ENCODE measurements around the gene EPHB3.

EPHB3 gene

DNA sequence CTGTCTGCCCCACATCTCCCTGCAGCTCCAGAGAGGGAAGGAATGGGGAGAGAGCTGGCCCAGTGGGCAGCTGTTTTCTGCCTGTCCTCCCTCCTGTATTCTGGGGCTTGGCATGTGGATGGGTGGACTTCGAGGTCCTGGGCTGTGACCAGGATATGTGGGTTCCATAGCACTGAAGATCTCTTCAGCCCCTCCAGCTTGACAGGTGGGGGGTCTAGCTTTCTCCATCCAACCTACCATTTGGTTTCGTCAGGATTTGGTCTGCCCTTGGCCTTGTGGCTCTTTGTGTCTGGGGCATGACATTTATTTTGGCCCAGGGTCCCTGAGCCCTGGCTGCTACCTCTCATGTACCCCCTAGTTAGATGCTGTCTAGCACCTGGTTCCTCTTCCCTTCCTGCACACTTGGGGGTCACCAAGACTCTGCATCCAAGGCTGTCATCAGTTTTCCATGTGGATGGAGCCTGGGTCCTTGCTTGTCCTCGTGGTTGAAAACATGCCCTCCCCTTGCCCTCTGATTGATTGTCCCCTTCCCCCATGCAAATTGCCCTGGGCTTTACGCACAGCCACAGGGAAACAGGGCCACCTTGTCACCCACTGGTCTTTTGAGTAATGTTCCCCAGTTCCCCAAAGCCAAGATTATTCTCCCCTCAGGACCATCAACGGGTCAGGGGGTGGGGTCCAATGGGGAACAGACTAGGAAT is 3.2 kb downstream of the EPHB3 start:
- DNase-seq, result no peak

DNA sequence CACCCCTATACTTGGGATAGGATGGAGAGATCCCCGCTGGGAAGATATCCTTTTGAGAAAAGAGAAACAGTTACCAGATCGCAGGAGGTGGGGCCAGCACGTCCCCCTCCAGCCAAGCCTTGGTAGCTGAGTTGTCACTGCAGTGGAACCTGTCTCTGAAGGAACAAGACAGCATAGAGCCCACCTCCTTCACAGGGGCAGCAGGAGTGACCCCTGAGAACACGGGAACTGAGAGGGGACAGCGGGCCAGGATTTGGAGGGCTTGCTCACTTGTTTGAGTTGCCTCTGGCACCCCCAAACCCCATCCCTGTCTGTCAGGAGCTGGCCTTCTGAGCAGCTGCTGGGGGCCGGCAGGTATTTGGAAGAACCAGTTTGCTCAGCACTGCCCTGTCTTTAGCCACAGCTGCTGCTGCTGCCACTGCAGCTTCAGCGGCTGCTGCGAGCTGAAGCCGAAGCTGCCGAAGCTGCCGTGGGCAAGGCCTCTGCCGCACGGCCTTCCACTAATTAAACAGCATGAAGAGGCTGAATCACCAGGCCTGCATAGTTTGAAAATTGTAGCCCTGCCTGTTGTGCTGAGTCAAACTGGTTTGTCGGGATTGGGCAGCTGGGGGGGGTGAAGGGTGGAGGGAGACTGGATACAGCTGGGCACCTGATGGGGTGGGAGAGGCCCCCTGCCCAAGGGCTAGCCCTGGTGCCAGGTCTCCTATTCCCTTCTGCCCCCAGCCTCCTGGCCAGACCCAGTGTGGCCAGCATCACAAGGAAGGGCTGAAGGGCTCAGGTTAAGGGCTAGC is 4.0 kb downstream of the EPHB3 start:
- no peak for DNase-seq

DNA sequence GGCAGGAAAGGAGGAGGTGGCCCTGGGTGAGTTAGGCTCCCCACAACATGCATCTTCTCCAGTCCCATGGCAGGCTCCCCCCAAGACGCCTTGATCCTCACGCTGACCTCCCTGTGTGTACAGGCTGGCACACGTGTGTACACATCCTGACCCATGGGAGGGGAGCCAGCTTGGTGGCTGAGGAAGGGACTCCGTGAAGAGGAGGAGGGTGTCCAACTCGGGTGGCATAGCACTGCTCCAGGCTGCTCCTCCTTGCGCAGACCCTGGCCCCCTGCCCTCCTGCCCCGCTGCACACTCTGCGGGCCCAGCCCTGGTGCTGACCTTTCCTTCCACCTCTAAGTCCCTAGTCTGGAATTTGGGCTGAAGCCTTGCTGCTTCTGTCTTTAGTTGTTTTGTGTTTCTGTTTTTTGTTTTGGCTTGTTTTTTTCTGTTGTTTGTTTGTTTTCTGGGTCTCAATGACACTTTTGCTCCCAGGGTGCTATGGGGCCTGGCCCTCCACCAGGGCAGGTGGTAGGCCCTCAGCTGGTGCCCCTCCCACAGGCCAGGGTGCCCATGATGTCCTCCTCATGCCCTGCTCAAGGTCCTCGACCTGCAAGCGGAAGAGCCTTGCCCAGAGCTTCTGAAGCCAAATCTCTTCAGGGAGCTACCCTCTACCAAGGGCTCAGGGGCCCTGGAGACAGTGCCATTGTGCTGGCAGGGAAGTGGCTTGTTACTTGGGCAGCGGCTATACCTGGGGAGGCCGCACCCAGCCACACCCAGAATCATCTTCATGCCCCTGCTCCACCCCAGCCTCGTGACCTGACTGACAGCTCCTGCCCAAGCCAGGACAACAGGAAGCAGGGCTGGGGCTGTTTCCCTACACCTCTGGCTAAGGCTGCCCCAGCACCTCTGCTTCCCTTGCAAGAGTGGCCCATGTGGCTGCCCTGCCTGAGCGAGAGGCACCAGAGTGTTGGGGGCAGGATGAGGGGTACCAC is 5.1 kb downstream of the EPHB3 start:
- no peak for DNase-seq

DNA sequence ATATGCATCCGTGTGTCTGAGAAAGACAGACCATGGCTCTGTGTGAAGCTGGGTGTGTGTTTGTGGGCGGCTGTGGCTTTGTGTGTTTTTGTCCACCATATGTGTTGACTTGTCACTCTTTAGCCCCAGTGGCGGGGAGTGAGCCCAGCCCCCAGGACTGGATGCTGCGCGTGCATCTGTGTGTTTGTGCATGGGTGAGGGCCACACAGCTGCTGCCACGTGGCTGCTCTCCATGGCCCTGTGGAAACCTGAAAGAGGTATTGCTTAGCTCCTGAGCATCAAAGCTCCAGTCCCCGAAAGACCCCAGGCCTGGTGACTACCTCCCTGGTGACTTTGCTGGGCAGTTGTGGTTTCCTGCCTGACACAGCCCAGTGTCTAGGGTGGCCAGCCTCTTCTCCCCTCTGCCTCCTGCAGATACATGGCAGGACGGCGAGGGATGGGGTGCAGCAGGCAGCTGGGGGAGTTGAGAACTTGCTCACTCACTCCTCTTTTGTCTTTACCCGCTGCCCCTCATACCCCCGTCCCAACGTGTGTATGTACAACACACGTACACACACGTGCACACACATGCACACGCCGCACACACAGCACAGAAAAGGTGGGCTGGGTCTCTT is 6.5 kb downstream of the EPHB3 start:
- no peak for DNase-seq

DNA sequence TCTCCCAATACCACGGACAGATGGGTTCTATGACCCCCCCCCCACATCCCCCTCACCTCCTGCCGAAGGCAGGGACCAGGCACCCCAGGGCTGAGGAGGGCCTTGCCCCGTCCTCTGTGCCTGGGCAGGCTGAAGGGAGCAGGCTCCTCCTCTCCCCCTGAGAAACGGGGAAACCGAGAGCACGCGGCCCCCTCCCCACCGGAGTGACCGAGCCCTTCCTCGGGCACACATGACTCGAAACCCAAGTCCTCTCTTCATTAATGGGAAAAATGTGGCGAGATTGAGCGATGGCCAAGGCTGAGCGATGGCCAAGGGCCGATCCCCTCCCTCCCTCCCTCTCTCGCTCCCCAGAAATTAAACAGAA is 7.0 kb downstream of the EPHB3 start:
- DNase-seq, result no peak

GRCh38 chr3:184568924-184569829 is 7.6 kb downstream of the EPHB3 start:
- peak; percentile 40 for DNase-seq

DNA sequence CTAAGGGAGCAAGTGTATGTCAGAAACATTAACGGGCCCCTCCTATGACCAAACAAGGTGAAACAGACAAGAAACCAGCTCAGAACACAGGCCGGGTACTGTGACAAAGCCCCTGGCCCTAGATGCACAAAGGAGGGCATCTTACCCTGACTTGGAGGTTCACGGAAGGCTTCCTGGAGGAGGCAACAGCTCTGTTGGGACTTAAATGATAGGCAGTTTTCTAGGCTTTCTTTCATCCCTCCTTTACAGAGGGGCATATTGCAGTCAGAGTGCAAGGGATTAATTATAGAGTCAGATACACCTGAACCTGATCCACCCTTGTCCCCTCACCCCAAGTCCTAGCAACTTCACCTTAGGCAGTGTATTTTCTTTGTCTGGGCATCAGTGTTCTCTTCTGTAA is 8.4 kb downstream of the EPHB3 start:
- DNase-seq, result no peak

- DNase-seq, result no peak
Measured at GRCh38 chr3:184570489-184570888, 8.9 kb downstream of the EPHB3 start.

DNA sequence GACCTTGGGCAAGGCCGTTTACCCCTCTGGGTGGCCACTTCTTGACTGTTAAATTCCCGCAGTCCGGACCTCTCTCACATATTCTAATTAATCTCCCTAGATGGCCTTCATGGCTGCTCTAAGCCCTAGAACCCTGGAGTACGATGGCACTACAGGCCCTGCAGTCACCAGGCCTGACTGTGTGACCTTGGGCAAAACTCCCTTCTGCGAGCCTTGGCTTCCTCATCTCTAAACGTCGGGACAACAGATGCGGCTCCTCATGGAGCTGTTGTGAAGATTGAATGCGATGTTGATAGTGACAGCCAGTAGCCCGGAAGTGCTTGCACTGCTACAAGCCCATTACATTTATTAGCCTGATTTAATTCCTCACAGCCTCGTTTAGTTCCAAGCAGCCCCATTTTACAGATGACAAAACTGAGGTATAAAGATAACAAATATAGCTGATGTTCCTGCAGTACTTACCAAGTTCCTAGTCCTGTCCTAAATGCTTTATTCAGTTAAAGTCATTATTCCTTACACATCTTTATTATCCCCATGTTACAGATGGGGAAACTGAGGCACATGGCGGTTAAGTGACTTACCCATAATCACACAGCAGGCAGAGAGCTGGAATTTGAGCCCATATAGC is 10.3 kb downstream of the EPHB3 start:
- no peak for DNase-seq

DNA sequence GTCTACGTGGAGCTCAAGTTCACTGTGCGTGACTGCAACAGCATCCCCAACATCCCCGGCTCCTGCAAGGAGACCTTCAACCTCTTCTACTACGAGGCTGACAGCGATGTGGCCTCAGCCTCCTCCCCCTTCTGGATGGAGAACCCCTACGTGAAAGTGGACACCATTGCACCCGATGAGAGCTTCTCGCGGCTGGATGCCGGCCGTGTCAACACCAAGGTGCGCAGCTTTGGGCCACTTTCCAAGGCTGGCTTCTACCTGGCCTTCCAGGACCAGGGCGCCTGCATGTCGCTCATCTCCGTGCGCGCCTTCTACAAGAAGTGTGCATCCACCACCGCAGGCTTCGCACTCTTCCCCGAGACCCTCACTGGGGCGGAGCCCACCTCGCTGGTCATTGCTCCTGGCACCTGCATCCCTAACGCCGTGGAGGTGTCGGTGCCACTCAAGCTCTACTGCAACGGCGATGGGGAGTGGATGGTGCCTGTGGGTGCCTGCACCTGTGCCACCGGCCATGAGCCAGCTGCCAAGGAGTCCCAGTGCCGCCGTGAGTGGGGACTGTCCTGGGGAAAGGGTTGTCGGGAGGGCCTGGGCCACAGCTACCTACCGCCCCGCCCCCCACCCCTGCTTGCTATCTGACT is 11.2 kb downstream of the EPHB3 start:
- no peak for DNase-seq

DNA sequence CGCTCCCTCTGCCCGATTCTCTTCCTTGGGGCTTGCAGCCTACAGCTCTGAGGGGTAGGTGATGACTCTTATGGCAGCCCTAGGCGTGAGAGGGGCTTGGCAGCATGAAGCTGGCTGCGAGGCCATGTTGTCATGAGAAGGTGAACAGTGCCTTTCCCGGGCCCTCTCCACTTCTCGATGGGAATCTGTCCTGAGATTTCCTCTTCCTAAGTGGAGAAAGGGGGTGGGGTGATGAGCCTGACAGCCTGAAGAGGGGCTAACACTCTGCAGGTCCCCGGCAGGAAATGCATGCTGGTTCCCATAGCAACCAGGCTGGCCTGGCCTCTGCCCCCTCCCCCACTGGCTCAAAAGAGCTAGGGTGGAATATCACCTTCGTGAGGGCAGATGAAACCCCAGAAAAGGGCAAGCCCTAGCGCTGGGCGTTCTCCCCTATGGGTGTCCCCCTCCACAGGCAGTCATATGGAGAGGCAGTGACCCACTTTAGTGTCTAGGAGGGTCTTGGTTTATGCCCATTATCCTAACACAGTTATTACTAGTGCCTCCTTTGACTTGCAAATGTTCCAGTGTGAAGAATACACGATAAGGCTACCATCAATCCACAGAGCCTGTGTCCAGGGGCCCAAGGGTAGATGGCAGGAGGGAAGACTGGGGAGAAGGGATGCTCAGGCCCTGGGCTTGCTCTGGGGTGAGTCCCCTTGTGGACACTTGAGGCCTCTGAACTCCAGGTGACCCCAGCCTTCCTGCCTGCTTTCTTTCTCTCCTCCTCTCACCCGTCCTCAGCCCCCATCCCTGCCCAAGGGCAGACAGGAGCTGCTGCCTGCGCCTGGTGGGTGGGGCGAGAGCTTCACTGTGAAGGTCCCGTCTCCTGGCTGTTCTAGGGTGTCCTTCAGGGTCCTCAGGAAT is 13.2 kb downstream of the EPHB3 start:
- DNase-seq, result no peak

DNA sequence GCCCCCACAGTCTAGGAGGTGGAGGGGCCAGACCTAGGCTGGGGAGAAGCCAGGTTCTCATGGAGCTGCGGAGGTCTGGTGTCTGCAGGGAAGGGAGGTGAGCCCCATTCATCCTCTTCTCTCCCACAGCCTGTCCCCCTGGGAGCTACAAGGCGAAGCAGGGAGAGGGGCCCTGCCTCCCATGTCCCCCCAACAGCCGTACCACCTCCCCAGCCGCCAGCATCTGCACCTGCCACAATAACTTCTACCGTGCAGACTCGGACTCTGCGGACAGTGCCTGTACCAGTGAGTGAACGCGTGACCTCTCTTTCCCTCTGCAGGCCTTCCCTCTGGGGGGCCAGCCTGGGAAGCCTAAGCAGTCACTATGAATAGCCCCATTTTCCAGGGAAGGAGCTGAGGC is 14.1 kb downstream of the EPHB3 start:
- no peak for DNase-seq

DNA sequence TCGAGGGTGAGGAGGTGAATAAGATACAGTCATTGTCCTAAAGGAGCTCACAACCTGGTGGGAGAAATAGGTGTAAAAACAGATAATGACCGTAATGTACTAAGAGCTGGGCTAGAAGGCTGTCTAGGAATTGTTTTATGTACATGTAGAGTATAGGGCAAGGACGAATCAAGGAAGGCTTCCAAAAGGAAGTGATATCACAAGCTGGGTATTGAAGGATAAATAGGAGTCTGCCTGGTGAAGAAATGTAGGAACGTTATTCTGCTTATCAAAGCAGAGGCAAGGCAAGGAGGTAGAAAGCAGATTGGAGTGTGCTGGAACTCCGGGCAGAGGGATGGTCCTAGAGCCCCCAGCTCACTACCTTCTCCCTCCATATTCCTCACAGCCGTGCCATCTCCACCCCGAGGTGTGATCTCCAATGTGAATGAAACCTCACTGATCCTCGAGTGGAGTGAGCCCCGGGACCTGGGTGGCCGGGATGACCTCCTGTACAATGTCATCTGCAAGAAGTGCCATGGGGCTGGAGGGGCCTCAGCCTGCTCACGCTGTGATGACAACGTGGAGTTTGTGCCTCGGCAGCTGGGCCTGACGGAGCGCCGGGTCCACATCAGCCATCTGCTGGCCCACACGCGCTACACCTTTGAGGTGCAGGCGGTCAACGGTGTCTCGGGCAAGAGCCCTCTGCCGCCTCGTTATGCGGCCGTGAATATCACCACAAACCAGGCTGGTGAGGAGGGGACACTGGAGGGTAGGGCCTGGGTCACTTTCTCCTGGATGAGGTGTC is 15.1 kb downstream of the EPHB3 start:
- DNase-seq, result no peak

- no peak for DNase-seq
Measured at GRCh38 chr3:184577546-184577945, 16.0 kb downstream of the EPHB3 start.

DNA sequence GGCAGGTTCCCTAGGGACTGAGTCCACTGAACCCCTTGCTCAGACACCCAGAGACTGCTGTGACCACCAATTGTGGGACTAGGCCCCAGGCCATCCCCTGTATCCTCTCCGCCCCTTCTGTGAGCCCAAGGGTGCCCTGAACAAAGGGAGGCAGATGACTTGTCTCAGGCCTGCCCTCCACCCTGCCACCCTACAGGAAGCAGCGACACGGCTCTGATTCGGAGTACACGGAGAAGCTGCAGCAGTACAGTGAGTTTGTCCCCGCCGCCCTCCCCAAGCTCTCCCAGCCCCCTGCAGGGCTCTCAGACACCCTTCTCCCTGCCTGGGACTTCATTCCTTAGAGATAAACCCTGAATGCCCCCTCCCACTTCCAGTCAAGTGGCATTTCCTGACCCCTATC is 16.6 kb downstream of the EPHB3 start:
- no peak for DNase-seq

DNA sequence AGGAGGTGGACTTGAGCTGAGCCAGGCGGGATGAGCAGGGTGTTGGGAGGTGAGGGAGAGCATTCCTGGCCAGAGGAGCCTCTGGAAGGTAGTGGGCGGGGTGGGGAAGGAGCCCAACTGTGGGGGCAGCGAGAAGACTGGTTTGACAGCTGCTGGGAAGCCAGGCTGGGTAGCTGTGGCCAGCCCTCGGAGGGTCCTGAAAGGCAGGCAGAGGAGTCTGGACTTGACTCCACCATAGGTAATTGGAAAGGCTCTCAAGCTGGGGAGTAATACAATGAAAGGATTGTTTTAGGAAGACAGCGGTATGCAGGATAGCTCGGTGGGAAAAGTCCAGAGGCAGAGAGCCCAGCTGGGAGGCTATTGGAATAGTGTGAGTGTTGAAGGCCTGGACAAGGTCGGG is 17.2 kb downstream of the EPHB3 start:
- DNase-seq, result no peak

DNA sequence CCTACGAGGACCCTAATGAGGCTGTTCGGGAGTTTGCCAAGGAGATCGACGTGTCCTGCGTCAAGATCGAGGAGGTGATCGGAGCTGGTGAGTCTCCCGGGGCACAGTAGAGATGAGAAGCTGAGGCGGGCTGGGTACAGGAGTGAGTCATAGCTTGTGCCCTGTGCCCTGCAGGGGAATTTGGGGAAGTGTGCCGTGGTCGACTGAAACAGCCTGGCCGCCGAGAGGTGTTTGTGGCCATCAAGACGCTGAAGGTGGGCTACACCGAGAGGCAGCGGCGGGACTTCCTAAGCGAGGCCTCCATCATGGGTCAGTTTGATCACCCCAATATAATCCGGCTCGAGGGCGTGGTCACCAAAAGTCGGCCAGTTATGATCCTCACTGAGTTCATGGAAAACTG is 17.9 kb downstream of the EPHB3 start:
- DNase-seq, result no peak

GRCh38 chr3:184580376-184580775 is 18.8 kb downstream of the EPHB3 start:
- no peak for DNase-seq

- DNase-seq, result no peak
Measured at GRCh38 chr3:184581331-184581855, 19.8 kb downstream of the EPHB3 start.

Data from CD4-positive, alpha-beta T cell treated with Interleukin-17A for 4 hours (primary cell).